HG03571 (cell line): ENCODE measurements around the gene PTPRQ.
"Not testable (repeated sequence)": the region's sequence is repeated elsewhere in the genome, so short reads cannot be mapped to it uniquely, and the experiment has no call there.

ENCODE experiments used
- ATAC-seq: cut with Tn5 transposase; IDR thresholded peaks from one replicate; pipeline ENCODE4 v1.9.1; 2021; ENCODE audit not compliant: unreplicated experiment

The PTPRQ gene, protein sequence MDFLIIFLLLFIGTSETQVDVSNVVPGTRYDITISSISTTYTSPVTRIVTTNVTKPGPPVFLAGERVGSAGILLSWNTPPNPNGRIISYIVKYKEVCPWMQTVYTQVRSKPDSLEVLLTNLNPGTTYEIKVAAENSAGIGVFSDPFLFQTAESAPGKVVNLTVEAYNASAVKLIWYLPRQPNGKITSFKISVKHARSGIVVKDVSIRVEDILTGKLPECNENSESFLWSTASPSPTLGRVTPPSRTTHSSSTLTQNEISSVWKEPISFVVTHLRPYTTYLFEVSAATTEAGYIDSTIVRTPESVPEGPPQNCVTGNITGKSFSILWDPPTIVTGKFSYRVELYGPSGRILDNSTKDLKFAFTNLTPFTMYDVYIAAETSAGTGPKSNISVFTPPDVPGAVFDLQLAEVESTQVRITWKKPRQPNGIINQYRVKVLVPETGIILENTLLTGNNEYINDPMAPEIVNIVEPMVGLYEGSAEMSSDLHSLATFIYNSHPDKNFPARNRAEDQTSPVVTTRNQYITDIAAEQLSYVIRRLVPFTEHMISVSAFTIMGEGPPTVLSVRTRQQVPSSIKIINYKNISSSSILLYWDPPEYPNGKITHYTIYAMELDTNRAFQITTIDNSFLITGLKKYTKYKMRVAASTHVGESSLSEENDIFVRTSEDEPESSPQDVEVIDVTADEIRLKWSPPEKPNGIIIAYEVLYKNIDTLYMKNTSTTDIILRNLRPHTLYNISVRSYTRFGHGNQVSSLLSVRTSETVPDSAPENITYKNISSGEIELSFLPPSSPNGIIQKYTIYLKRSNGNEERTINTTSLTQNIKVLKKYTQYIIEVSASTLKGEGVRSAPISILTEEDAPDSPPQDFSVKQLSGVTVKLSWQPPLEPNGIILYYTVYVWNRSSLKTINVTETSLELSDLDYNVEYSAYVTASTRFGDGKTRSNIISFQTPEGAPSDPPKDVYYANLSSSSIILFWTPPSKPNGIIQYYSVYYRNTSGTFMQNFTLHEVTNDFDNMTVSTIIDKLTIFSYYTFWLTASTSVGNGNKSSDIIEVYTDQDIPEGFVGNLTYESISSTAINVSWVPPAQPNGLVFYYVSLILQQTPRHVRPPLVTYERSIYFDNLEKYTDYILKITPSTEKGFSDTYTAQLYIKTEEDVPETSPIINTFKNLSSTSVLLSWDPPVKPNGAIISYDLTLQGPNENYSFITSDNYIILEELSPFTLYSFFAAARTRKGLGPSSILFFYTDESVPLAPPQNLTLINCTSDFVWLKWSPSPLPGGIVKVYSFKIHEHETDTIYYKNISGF (N-terminal part only)

DNA sequence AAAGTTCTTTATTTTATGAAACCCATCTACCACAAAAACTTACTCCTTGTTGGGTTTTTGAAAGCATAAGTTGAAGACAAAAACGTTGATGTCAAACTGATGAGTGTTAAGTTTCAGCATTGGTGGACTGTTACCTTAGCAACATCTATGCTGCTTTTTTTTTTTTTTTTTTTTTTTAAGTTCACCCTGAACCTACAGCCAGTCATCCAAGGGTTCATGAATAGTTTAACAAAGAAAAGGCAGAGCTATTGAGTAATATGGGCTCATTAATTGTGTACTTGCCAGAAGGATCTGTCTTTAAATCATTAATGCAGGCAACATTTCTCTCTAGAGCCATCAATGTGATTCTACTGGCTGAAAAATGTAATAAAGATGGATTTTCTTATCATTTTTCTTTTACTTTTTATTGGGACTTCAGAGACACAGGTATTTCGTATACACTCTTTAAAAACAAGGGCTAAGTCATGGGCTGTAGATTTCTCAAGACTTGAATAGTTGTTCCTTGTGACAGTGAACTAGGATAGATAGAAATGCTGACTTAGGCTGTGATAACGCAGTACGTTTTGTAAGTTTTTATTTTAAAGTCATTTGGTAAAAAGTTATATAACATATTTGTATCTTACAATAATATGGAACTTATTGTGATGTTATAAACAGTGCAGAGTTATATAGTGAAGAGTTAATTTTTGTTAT, at the start of gene PTPRQ:
Gene PTPRQ, plus strand, starts transcription at position 262 of the 693 bp plus-strand sequence. Its CDS starts 111 bp downstream, at position 373.
- ATAC-seq = no peak

DNA sequence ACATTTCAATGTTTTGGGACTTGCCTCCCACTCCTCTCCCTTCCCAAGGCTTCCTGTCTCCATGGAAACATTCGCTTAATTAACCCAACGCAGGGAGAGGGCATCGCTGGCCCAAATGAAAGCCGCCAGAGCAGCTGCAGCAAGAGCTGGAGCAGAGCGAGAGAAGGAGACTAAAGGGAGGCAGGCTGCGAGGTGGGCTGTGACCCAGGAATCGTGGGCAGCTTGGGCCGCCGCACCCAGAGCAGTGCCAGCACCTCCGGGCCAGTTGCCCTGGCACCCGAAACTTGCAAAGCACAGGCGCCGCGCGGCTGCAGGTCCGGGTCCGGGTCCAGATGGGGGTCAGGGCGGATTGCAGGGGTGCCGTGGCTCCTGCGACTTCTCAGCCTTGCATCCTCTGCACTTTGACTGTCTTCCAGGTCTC, 43.5 kb upstream of the PTPRQ start:
- ATAC-seq = no peak

DNA sequence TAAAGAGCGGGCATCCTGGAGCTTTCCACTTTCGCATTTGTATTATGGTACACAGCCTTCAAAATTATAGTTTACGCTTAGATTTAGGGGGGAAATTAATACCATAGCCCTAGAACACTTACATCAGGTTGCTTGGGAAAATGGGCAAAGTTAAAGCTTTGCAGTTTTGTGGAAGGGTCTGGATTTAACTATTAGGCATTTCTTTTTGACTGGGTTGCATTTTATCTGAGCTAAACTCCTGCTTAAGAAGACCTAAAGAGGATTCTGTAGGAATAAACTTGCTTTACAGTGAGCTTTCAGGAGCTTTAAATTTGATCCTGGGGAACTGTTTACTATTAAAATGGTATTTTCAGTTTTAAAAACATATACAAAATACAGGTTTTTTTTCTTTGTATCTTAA, 42.8 kb upstream of the PTPRQ start:
- no peak for ATAC-seq

DNA sequence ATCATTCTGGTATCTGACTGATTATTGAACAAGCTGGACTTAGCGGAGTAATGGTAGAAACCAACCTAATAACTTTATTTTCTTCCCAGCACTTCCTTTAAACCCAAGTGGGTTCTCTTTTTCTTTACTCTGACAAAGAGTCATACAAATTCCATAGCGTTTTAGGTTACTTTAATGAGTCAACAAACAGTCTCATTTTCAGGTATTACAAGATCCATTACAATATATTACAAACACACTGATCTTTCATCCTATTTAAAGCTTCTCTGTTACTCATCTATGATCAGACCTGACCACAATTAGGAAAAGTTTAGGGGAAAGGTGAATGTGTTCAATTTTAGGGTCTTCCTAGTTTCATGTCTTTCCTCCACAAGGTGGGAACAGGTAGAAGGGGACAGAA, 39.4 kb upstream of the PTPRQ start:
- ATAC-seq = no peak

DNA sequence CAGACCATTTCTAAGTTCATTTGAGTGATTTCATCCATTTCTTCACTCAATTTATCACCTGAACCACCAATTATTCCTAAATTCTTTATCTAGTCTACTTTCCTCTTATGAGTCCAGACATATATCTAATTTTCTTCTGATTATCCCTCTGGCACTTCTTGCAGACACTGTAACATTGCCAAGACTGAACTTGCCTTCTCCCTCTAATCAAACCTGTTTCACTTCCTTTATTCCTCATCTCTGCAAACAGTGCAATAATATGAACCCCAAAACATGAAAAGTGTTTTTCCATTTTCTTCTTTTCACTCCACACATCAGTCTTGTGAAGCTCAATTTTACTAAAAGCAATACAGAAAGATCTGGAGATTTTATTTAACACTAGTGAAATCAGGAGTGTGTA, 37.8 kb upstream of the PTPRQ start:
- no peak for ATAC-seq

DNA sequence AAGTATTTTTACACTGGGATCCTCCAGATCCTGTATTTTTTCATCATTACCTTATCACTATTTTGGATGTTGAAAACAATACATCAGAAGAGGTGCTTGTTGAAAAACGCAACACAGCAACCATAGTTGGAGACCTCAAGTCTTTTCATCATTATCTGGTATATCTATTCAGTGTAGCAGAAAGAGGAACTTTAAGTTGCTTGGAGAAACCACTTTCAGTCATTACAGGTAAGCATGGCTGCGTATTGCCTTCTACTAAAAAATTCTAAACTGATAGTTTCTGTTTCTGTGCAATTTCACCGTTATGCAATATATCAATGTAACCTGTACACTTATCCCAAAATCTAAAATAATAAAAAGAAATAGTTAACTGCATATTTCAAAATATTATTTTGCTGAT, 32.2 kb upstream of the PTPRQ start:
- ATAC-seq = no peak

DNA sequence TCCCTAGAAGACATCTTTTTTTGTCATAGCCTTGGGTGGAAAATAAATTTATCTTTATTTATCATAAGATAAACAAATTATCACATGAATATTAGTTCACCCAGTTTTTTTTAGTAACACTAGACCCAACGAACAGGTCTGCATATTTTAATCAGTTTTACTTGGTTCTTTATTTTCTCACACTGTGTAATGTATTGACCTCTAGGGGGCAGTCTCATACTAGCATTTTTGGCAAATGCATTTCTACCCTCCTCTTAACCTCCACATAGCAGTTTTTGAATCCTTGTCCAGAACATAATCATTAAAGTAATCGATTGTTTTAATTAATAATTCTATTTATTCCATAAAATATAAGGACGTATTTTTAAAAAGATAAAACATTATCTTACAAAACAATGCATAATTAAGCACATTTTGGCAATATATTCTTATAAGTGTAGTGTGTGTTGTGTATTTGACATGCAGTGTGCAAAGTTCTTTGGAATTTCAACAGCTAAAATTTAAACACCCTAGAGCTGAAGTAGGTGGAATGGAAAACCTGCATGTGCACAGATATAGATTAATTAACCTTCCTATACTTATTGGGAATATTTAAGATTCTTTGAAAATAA, 31.6 kb upstream of the PTPRQ start:
- peak; percentile 65 for ATAC-seq

DNA sequence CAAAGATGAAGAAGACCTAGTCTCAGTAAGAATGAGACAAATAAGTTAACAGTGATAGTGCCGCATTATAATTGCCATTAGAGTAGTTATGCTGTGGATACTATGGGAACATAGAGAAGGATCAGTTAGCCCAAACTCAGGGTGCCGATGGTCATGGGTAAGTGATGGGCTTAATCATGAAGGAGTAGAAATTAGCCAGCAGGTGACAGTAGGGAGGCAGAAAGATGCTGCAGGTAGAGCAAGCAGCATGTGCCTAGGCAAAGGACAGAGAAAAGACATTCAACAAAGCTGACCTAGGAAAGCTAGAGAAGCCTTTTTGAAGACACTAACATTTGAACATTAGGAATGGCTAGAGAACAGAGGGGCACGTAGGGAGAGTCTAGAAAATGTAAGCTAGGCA, 30.6 kb upstream of the PTPRQ start:
- ATAC-seq = no peak

DNA sequence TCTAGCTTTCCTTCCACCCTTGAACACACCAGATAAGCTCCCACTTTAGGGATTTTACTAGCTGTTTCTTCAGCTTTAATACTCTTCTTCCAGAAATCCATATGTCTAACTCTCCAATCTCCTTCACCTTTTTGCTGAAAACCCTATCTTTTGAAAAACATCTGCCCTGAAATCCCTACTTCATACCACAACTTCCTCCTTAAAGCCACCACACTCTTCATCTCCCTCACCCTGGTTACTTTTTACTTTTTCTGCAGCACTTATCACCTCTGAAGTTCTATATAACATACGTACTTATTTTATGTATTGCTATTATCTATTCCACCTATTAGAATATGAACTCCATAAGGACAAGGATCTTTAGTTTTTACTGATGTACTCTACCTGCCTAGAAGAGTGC, 28.6 kb upstream of the PTPRQ start:
- no peak for ATAC-seq

DNA sequence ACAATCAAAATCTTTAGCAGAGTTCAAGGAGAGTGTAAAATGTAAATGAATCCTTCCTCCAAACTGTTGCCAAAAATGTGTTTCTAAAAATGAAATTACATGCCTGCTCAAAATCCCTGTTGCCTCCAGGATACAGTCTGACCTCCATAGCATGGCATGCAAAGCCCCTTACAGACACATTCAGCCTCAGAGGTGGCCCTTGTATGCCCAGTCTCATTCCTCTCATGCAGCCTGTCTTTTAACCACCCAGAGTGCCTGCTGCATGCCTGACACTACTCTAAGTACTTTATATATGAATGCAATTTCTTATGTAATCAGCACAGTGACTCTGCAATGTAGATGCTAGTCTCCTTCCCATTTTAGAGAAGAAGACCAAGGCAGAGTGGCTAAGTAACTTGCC, 24.4 kb upstream of the PTPRQ start:
- ATAC-seq = no peak

DNA sequence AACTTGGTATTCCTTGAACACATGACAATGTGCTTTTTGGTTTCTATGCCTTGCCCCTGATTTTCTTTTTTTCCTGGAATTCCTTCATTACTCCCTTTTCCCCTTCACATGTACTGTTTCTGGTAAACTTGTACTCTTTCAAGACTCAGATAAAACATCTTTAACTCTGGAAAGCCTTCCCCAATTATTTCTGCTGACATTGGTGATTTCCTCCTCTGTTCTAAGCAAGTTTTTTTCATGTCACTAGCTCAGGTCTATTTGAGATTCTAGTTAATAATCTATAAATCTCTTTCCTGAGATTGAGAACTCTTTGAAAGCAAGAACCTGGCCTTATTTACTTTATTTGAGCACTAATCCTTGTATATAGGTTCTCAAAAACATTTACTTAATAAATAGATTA, 24.0 kb upstream of the PTPRQ start:
- ATAC-seq = no peak

DNA sequence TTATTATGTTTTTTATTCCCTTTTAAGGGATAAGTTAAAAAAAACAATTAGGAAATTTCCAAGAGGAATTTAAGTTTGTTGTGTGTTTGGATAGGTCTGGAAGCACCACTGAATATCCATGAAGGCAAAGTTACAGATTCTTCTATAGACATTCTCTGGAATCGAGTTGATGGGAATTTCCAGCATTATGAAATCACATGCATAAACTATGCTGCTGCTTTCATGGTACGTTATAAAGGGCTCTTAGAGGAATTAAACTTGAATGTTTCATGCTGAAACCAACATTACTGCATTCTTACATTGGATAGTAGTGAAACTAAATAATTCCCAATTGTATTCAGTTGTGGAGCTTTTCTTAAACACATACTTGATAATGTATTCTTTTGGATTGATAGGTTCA, 21.5 kb upstream of the PTPRQ start:
- no peak for ATAC-seq

DNA sequence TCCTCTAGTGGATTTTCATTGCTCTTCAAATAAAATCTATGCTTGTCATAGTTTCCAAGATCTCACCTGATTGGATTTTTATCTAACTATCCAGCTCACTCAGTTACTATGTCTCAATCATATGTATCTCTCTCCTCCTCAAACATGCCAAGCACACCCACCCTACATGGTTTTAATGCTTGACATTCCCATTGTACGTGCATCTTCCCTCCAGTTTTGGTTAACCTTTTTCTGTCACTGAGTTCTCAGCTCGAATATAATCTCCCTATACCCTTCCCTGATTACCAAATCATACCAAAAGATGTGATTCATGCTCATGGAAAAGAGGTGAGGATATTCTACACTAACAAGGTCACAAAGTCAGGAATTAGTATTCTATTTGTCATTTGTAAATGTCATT, 12.0 kb upstream of the PTPRQ start:
- ATAC-seq = no peak

DNA sequence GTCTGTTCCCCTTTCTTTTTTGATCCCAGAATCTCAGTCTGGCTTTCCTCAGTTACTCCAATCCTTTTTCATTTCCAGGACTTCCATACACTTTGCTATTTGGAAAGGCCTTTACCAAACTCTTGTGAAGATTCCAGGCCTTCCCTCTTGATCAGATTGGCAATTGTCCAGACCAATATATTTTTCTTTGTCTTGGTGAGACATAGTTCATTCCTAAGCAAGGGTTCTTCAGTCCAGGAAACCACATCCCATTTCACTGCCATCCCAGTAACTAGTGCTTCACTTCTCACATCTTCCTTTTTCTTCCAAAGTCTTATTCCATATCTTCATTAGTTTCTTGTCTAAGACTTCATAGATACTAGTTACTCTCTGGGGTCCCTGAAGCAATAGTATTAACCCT, 2.1 kb upstream of the PTPRQ start:
- no peak for ATAC-seq

DNA sequence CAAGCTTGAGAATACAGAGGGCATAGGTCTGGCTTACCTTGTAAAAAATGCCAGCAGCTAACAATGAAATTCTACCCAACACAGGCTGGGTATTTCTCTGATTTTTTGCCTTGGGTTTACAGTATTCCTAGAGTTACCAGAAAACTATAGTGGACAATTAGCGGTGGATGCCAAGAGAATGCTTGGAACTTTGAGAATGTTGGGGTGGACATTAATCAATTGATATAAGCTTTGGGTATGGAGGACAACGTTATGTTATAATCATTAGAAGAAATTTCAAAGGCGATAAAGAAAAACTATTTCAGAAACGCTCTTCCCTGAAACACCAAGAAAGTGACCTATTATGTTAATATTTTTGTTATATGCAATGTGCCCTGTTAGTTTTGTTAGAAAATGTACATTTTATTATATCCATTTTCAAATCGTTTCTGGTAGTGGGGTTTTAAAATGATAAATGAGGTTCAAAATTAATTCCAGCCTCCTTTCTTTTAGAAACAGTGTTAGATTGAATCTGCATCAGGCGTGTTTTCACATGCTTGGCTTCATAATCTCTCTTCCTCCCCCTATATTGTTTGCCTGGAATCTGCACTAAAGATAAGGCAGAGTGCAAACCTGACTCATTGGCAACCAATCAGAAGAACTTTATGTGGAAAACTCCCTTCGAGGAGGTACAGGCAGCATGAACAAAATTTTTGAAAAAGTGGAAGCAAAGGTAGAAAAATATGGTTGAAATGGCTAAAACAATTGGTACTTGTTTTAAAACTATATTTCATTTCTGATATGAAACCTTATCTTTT, 1.4 kb upstream of the PTPRQ start:
- ATAC-seq = no peak

DNA sequence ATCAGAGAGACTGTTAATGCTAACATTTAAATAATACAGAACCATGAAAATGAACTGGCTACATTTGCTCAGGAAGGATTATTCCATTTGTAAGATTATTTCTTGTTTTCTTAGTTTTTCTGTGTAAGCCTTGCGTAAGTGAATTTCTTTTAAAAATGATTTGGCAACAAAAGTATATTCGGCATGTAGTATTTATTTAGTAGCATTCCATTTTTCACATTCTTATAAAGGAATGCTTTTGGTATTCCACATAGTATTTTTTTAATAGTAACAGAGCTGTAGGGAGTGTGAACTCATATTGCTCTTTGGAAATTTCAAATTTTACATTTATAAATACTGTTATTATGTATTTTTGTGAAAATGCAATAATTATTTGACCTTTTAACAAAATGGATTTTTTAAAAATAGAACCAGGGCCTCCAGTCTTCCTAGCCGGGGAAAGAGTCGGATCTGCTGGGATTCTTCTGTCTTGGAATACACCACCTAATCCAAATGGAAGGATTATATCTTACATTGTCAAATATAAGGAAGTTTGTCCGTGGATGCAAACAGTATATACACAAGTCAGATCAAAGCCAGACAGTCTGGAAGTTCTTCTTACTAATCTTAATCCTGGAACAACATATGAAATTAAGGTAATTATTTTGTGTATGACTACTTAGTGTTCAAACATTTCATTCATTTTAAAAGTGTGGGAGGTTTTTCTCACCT, 1.2 kb downstream of the PTPRQ start:
- no peak for ATAC-seq

DNA sequence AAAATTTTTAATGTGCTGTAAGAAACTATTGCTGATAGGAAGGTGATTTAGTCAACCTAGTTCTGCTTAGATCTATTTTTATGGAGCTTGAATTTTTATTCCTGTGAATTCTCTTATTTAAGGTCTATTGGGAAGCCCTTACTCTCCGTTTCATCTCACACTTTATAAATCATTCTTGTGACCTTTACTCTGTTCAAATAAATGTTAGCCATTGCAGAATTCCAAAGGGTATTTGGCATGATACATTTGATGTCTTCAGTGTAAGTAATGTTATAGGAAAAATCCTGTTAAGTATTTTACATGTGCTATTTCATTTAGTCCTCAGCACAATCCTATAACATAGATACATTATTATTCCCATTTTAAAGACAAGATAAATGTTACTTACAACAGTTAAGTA, 12.5 kb downstream of the PTPRQ start:
- no peak for ATAC-seq

DNA sequence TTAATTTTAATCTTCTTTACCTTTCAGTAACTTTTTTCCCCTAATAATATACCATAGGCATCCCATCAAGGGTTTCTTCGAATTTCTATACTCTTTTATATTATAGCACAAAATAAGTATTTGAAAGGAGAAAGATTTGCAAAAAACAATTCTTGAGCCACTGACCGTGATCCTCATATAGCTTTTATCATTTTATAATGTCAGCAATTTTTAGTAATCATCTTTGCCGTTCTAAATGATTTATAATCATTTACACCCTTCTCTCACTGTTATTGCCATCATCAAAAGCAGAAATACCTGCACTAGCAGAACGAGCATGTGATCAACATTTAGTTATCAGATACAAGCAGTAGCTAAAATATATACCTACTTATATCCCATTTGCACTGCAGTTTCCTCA, 16.9 kb downstream of the PTPRQ start:
- no peak for ATAC-seq

DNA sequence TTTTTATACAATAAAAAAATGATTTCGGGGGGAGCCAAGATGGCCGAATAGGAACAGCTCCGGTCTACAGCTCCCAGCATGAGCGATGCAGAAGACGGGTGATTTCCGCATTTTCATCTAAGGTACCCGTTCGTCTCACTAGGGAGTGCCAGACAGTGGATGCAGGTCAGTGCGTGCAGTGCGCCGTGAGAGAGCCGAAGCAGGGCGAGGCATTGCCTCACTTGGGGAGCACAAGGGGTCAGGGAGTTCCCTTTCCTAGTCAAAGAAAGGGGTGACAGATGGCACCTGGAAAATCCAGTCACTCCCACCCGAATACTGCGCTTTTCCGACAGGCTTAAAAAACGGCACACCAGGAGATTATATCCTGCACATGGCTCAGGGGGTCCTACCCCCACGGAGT, 17.8 kb downstream of the PTPRQ start:
- ATAC-seq = not testable (repeated sequence)
